GM12892 (cell line): ENCODE measurements around the gene TEAD3.
"Not testable (repeated sequence)": the region's sequence is repeated elsewhere in the genome, so short reads cannot be mapped to it uniquely, and the experiment has no call there.

Experiments used
- DNase-seq: peaks from one replicate; pipeline ENCODE4 v3.0.0; 2011; ENCODE audit not compliant: insufficient read length
- FAIRE-seq: peaks from 2 replicates; lab custom pipeline; 2011; peaks lifted over from hg19 to GRCh38; lab: Jason Lieb, UNC
- POLR2A ChIP-seq: IDR thresholded peaks from 2 replicates; pipeline ENCODE4 v1.6.1; 2011; ENCODE audit warnings: low read depth, low read length, control low read depth
- POLR2AphosphoS5 ChIP-seq: IDR thresholded peaks from 2 replicates; pipeline ENCODE4 v1.6.1; 2011; ENCODE audit warnings: low read depth, low read length, control low read depth
- TAF1 ChIP-seq: IDR thresholded peaks from 2 replicates; pipeline ENCODE4 v1.6.1; 2011; ENCODE audit warnings: low read depth, mild to moderate bottlenecking, control low read depth, low read length, borderline replicate concordance

TEAD3 gene

DNA sequence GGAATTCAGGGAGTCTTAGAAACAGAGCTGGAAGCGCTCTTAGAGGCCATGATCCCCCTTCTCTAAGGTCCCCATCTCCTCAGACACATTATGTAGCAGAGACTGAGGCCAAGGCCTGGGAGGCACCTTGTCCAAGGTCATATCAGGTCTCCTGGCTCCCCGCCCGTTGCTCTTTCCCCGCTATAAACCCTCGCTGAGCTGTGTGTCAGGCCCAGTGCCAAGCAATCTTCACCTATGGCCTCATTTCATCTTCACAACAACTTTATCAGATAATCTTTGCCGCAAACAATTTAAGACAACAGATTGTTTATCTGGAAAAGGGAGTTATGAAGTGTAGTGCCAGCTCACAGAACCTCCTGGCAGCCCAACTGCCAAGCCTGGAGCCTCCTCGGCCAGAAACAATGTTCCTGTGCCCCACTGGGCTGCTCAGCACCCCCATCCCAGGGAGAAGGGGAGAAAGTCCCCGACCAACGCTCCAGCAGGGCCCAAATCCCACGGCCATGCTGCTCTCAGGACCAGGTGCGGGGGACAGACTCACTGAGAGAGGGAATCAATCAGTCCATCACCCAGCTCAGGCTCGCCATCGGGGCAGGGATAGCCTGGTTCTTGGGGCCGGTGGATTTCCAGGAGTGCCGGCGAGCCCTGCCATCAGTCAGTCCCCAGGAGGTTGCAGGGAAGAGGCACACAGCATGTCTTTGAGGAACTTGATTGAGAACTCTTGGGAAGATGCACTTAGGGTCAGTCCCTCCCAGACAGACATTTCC, 61.6 kb downstream of the TEAD3 start:
- DNase-seq (no peak), FAIRE-seq (no peak)
- TF ChIP-seq POLR2AphosphoS5: no peak
- TF ChIP-seq POLR2A: no peak
- no peak for TF ChIP-seq TAF1

DNA sequence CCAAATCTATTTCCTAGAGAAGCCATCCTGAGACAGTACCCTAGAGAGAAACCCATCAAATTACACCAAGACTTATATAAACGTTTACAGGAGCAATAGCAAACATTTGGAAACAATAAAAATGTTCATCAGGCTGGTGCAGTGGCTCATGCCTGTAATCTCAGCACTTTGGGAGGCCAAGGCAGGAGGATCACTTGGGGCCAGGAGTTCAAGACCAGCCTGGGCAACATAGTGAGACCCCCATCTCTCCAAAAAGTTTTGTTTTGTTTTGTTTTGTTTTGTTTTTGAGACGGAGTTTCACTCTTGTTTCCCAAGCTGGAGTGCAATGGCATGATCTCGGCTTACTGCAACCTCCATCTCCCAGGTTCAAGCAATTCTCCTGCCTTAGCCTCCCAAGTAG, 64.2 kb downstream of the TEAD3 start:
- not testable (repeated sequence) for DNase-seq, FAIRE-seq

DNA sequence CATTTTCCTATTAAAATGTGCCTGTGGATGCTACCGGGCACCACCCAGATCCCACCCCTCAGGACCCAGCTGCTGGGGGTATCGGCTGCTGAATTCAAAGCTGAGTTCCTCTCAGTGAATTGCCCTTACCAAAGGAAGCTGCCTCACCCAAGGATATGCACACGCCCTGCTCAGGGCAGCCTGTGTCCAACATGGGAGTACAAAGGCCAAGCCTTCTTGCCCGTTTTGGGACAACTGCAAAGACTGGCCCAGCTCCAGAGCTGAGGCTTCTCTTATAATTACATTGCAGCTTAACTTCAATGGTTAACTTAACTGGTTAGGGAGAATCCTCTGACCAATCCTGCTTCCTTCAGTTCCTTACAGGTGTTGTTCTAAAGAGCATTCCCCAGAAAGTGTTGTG, 64.6 kb downstream of the TEAD3 start:
- no peak for TF ChIP-seq TAF1
- TF ChIP-seq POLR2A: no peak
- TF ChIP-seq POLR2AphosphoS5: no peak

GRCh38 chr6:35429463-35429862, 67.4 kb downstream of the TEAD3 start:
- TF ChIP-seq POLR2AphosphoS5 (no peak), TAF1 (no peak), POLR2A (no peak)
- no peak for DNase-seq
- FAIRE-seq: no peak

More for the DNA sequence above, 64.6 kb downstream of the TEAD3 start:
- DNase-seq (no peak), FAIRE-seq (no peak)

- TF ChIP-seq TAF1: no peak
- no peak for TF ChIP-seq POLR2AphosphoS5
- TF ChIP-seq POLR2A: no peak
- DNase-seq (no peak), FAIRE-seq (no peak)
Observed at GRCh38 chr6:35428421-35429149, 68.3 kb downstream of the TEAD3 start.

- FAIRE-seq (no peak), DNase-seq (no peak)
- no peak for TF ChIP-seq POLR2A
- no peak for TF ChIP-seq POLR2AphosphoS5
- no peak for TF ChIP-seq TAF1
Observed at GRCh38 chr6:35427851-35428321, 69.0 kb downstream of the TEAD3 start.

DNA sequence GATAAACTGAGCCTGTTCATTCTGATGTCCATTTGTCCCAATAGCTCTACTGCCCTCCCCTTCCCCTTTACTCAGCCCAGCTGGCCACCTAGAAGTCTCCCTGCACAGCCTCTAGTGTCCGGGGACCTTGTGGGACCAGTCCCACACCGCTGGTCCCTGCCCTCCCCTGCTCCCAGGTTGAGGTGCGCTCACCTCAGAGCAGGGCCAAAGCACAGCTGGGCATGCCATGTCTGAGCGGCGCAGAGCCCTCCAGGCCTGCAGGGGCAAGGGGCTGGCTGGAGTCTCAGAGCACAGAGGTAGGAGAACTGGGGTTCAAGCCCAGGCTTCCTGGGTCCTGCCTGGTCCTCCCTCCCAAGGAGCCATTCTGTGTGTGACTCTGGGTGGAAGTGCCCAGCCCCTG, 69.4 kb downstream of the TEAD3 start:
- FAIRE-seq: no peak
- TF ChIP-seq POLR2AphosphoS5: no peak
- no peak for TF ChIP-seq TAF1
- no peak for TF ChIP-seq POLR2A

DNA sequence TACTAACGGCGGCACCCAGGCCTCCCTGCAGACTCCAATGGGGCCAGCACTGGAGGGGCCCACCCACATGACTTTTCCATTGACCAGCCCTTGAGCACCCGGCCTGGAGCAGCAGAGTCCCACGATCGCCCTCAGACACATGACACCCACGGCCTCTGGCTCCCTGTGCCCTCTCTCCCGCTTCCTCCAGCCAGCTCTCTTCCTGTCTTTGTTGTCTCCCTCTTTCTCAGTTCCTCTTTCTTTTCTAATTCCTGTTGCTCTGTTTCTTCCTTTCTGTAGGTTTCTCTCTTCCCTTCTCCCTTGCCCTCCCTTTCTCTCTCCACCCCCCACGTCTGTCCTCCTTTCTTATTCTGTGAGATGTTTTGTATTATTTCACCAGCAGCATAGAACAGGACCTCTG, 70.8 kb downstream of the TEAD3 start:
- FAIRE-seq (no peak), DNase-seq (no peak)
- no peak for TF ChIP-seq POLR2AphosphoS5
- TF ChIP-seq POLR2A: no peak
- TF ChIP-seq TAF1: no peak

More for the DNA sequence above, 69.4 kb downstream of the TEAD3 start:
- no peak for DNase-seq

DNA sequence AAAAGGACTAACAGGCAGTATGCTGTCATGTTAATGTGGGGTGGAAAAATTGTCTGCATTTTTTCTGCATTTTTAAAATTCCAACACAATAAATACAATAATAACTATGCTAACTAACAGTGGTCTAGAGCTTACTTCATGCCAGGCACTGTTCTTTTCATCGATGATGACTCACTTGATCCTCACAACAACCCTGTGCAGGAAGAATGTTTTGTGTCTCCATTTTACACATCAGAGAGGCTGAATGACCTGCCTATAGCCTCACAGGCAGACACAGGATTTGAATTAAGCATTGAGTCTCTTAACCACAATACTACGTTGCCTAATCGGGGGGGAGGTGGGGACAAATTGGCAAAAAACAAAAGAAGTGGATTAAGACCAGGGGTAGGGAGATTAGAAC, 71.6 kb downstream of the TEAD3 start:
- no peak for TF ChIP-seq TAF1
- TF ChIP-seq POLR2A: no peak
- no peak for TF ChIP-seq POLR2AphosphoS5
- DNase-seq (no peak), FAIRE-seq (no peak)
